ENCODE data around the gene GABBR2. TPM values are rescaled to one million over a fixed set of nuclear protein-coding genes. Genes with fewer than 3 reads are reported as not detected.

GABBR2 gene
- total and polyA plus RNA-seq, 2 experiments from 2014 or later, result 0.89 to 1.3 TPM

- Mint-ChIP-seq H3K27ac (no peak overlapping the region), H3K36me3 (ENCODE audit: low read depth) (no peaks in the 10 kb centered on the region), H3K9me3 (peaks cover 3% of the 10 kb centered on the region; the same call in 1 of the 3 replicates), H3K27me3 (ENCODE audit: insufficient read depth, low read depth, poor library complexity) (peaks cover 13% of the 10 kb centered on the region), H3K4me3 (no peak overlapping the region), H3K4me1 (no peaks in the 10 kb centered on the region)
- no peak for ATAC-seq
- H3K4me3 ChIP-seq, result no peak overlapping the region
- H3K27ac ChIP-seq (ENCODE audit: low read depth), result no peak overlapping the region
- peak overlapping the region; percentile 38; the same call in 1 of the 2 replicates for H2AFZ ChIP-seq
- H3K9me2 ChIP-seq (ENCODE audit: insufficient read depth), result peaks cover 14% of the 10 kb centered on the region; the same call in 1 of the 2 replicates
- H3K79me2 ChIP-seq (replicated peaks; ENCODE audit: insufficient read depth), result no peaks in the 10 kb centered on the region
- H3F3A ChIP-seq (replicated peaks; ENCODE audit: low read depth), result no peaks in the 10 kb centered on the region
- no peak for DNase-seq (ENCODE audit: low spot score)
- no peaks in the 10 kb centered on the region for H3K36me3 ChIP-seq (ENCODE audit: insufficient read depth)
- no peaks in the 10 kb centered on the region for H4K20me1 ChIP-seq (replicated peaks; ENCODE audit: insufficient read depth)
- no peak overlapping the region for H3K4me2 ChIP-seq
- no peaks in the 10 kb centered on the region for H3K4me1 ChIP-seq (ENCODE audit: insufficient read depth)
- H3K27me3 ChIP-seq (ENCODE audit: insufficient read depth), result no peaks in the 10 kb centered on the region
- TF ChIP-seq, protein P1, sequence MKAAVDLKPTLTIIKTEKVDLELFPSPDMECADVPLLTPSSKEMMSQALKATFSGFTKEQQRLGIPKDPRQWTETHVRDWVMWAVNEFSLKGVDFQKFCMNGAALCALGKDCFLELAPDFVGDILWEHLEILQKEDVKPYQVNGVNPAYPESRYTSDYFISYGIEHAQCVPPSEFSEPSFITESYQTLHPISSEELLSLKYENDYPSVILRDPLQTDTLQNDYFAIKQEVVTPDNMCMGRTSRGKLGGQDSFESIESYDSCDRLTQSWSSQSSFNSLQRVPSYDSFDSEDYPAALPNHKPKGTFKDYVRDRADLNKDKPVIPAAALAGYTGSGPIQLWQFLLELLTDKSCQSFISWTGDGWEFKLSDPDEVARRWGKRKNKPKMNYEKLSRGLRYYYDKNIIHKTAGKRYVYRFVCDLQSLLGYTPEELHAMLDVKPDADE (IDR thresholded peaks at IDR 0.05), result no peak
- TF ChIP-seq EZH2 (IDR thresholded peaks at IDR 0.05; ENCODE audit: low read depth, unreplicated experiment), result no peak
- TF ChIP-seq, protein P2, sequence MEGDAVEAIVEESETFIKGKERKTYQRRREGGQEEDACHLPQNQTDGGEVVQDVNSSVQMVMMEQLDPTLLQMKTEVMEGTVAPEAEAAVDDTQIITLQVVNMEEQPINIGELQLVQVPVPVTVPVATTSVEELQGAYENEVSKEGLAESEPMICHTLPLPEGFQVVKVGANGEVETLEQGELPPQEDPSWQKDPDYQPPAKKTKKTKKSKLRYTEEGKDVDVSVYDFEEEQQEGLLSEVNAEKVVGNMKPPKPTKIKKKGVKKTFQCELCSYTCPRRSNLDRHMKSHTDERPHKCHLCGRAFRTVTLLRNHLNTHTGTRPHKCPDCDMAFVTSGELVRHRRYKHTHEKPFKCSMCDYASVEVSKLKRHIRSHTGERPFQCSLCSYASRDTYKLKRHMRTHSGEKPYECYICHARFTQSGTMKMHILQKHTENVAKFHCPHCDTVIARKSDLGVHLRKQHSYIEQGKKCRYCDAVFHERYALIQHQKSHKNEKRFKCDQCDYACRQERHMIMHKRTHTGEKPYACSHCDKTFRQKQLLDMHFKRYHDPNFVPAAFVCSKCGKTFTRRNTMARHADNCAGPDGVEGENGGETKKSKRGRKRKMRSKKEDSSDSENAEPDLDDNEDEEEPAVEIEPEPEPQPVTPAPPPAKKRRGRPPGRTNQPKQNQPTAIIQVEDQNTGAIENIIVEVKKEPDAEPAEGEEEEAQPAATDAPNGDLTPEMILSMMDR (conservative IDR thresholded peaks at IDR 0.05; ENCODE audit: low read depth in 2 of 2), result no peak
- no peak for TF ChIP-seq ZNF331 (CRISPR knock-in tag; IDR thresholded peaks at IDR 0.05; ENCODE audit: low read depth)
- TF ChIP-seq EZH2phosphoT487 (IDR thresholded peaks at IDR 0.05; ENCODE audit: unreplicated experiment), result no peak
- TF ChIP-seq, protein P3, sequence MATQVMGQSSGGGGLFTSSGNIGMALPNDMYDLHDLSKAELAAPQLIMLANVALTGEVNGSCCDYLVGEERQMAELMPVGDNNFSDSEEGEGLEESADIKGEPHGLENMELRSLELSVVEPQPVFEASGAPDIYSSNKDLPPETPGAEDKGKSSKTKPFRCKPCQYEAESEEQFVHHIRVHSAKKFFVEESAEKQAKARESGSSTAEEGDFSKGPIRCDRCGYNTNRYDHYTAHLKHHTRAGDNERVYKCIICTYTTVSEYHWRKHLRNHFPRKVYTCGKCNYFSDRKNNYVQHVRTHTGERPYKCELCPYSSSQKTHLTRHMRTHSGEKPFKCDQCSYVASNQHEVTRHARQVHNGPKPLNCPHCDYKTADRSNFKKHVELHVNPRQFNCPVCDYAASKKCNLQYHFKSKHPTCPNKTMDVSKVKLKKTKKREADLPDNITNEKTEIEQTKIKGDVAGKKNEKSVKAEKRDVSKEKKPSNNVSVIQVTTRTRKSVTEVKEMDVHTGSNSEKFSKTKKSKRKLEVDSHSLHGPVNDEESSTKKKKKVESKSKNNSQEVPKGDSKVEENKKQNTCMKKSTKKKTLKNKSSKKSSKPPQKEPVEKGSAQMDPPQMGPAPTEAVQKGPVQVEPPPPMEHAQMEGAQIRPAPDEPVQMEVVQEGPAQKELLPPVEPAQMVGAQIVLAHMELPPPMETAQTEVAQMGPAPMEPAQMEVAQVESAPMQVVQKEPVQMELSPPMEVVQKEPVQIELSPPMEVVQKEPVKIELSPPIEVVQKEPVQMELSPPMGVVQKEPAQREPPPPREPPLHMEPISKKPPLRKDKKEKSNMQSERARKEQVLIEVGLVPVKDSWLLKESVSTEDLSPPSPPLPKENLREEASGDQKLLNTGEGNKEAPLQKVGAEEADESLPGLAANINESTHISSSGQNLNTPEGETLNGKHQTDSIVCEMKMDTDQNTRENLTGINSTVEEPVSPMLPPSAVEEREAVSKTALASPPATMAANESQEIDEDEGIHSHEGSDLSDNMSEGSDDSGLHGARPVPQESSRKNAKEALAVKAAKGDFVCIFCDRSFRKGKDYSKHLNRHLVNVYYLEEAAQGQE (IDR thresholded peaks at IDR 0.05; ENCODE audit: unreplicated experiment), result no peak
- TF ChIP-seq NANOG (IDR thresholded peaks at IDR 0.05; ENCODE audit: borderline replicate concordance), result no peak
- TF ChIP-seq CREB1 (CRISPR knock-in tag; IDR thresholded peaks at IDR 0.05; ENCODE audit: low read depth), result no peak
- TF ChIP-seq ZNF462 (CRISPR knock-in tag; IDR thresholded peaks at IDR 0.05), result no peak
- TF ChIP-seq ZNF114 (CRISPR knock-in tag; IDR thresholded peaks at IDR 0.05), result no peak
- no peak for TF ChIP-seq JUNB (IDR thresholded peaks at IDR 0.05; ENCODE audit: unreplicated experiment)
These were observed 278.0 kb downstream of the GABBR2 start for GRCh38 chr9:98430535-98431292.

Measured in GM23338 (cell line).